ENCODE results near the gene ZMYND10.

ZMYND10 gene

DNA sequence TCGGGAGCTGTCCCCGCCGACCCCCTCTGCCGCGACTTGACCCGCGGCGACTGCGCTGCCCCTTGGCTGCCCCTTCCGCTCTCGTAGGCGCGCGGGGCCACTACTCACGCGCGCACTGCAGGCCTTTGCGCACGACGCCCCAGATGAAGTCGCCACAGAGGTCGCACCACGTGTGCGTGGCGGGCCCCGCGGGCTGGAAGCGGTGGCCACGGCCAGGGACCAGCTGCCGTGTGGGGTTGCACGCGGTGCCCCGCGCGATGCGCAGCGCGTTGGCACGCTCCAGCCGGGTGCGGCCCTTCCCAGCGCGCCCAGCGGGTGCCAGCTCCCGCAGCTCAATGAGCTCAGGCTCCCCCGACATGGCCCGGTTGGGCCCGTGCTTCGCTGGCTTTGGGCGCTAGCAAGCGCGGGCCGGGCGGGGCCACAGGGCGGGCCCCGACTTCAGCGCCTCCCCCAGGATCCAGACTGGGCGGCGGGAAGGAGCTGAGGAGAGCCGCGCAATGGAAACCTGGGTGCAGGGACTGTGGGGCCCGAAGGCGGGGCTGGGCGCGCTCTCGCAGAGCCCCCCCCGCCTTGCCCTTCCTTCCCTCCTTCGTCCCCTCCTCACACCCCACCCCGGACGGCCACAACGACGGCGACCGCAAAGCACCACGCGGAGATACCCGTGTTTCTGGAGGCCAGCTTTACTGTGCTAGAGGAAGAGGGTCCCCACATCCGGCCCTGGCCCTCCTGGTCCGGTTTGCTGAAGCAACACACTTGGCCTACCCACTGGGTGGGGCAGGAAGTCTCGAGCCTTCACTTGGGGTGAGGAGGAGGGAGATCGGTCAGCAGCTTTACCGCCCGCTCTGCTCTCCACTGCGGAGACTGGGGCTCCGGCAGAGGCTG lies 4.8 kb downstream of the ZMYND10 start, which contains the start of gene RASSF1:
TSS of gene RASSF1 (minus strand) at position 389 of the 882 bp plus-strand sequence. CDS start at position 358, 31 bp downstream.
- H3K4me3 ChIP-seq (replicated peaks; ENCODE audit: low read depth, low read length), result peak within 1 kb of the TSS; percentile 97
- TF ChIP-seq CTCF (IDR thresholded peaks at IDR 0.05; ENCODE audit: low read depth, low read length, missing control alignments), result no peak
- no peak for DNase-seq (ENCODE audit: extremely low read depth, low read depth)

GRCh38 chr3:50340147-50340447 lies 5.4 kb downstream of the ZMYND10 start:
- DNase-seq (ENCODE audit: extremely low read depth, low read depth), result no peak
- TF ChIP-seq CTCF (IDR thresholded peaks at IDR 0.05; ENCODE audit: low read depth, low read length, missing control alignments), result no peak
- H3K4me3 ChIP-seq (replicated peaks; ENCODE audit: low read depth, low read length), result peak overlapping the region; percentile 97

DNA sequence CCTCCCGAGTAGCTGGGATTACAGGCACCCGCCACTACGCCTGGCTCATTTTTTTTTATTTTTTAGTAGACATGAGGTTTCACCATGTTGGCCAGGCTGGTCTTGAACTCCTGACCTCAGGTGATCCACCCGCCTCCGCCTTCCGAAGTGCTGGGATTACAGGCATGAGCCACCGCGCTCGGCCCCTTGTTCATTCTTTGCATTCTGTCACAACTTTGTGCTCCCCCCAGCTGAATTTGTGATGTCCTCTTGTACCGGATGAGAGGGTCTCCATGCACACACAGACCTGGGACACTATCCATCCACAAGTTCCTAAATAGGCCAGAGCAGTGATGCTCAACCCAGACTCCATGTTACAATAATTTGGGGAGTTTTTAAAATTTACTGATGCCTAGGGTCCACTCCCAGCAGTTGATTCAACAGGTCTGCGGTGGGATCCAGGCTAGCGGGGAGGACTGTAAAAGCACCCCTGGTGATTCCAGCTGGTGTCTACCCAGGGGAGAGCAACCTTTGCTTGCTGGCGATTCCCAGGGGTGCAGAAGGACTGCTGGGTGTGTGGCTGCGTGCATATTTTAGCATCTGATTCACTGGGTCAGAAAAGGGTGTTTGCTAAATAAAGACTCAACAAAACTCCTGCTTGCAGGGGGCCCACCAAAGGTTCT lies 5.9 kb downstream of the ZMYND10 start:
- DNase-seq (ENCODE audit: extremely low read depth, low read depth), result no peak
- peak overlapping the region; percentile 97 for H3K4me3 ChIP-seq (replicated peaks; ENCODE audit: low read depth, low read length)
- TF ChIP-seq CTCF (IDR thresholded peaks at IDR 0.05; ENCODE audit: low read depth, low read length, missing control alignments), result no peak

DNA sequence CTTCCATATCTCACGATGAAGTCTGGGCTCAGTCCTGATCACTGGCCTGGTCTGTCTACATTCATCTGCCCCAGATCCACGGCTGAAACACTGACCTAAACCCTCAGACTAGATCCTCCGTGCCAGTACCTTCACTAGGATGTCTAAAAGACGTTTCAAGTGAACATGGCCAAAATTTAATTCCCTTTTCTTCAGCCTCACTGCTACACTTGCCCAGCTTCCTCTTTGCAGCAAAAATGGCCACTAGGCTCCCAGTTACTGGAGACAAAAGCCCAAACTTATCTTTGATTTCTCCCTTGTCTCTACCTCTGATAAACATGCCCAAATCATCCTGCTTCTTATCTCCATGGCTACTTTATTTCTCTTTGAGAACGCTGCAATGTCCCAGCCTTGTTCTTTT lies 6.6 kb downstream of the ZMYND10 start:
- no peak for DNase-seq (ENCODE audit: extremely low read depth, low read depth)
- no peak for TF ChIP-seq CTCF (IDR thresholded peaks at IDR 0.05; ENCODE audit: low read depth, low read length, missing control alignments)
- H3K4me3 ChIP-seq (replicated peaks; ENCODE audit: low read depth, low read length), result peak overlapping the region; percentile 97

- no peak for TF ChIP-seq CTCF (IDR thresholded peaks at IDR 0.05; ENCODE audit: low read depth, low read length, missing control alignments)
- DNase-seq (ENCODE audit: extremely low read depth, low read depth), result peak; percentile 94
- H3K4me3 ChIP-seq (replicated peaks; ENCODE audit: low read depth, low read length), result peak overlapping the region; percentile 97
Measured at GRCh38 chr3:50337175-50337861, 8.2 kb downstream of the ZMYND10 start.

- no peak for DNase-seq (ENCODE audit: extremely low read depth, low read depth)
- H3K4me3 ChIP-seq (replicated peaks; ENCODE audit: low read depth, low read length), result peak overlapping the region; percentile 97
- no peak for TF ChIP-seq CTCF (IDR thresholded peaks at IDR 0.05; ENCODE audit: low read depth, low read length, missing control alignments)
Measured at GRCh38 chr3:50336452-50337174, 8.9 kb downstream of the ZMYND10 start.

All from HFF-Myc (cell line).